Left lobe of liver (tissue), 2 donors: ENCODE results near the gene HOXD11. TPM values are rescaled to one million over a fixed set of nuclear protein-coding genes. Genes with fewer than 3 reads are reported as not detected.

Experiments used
- ATAC-seq: fragments of 200-7000 bp; cut with Tn5 transposase; one replicate; pipeline ENCODE4 v1.9.1; 2020; ENCODE audit warnings: mild to moderate bottlenecking, moderate library complexity
- DNase-seq: peaks from one replicate; pipeline ENCODE4 v3.0.0-alpha.2; 2020; ENCODE audit warnings: low spot score
- total RNA-seq: library from RNA; stranded (reverse); gene quantifications from one replicate; pipeline ENCODE4 v1.2.1, GENCODE V29; 2021
- donor health status: DM: no; HTN: no; CAD: no; lungs with moderate emphysema.
- donor health status: DM: no; HTN: yes; CAD: no.

Gene HOXD11
- total RNA-seq, 1 donor from 2014 or later, result not detected

- ATAC-seq (no peak), DNase-seq (no peak)
These were observed 13.5 kb downstream of the HOXD11 start for GRCh38 chr2:176120364-176121189.

GRCh38 chr2:176121190-176122051 is 14.3 kb downstream of the HOXD11 start:
- ATAC-seq, result no peak
- DNase-seq, result no peak

- no peak for ATAC-seq
These were observed 15.1 kb downstream of the HOXD11 start for GRCh38 chr2:176122052-176122682.

GRCh38 chr2:176122683-176123410 is 15.8 kb downstream of the HOXD11 start, which contains the start of gene HOXD9:
Gene HOXD9 (plus strand): TSS chr2:176122719. CDS start chr2:176122769, 50 bp downstream.
- ATAC-seq (no peak), DNase-seq (no peak)

More at GRCh38 chr2:176122052-176122682, 15.1 kb downstream of the HOXD11 start:
- no peak for DNase-seq

- ATAC-seq, result no peak
- DNase-seq, result no peak
These were observed 16.5 kb downstream of the HOXD11 start for GRCh38 chr2:176123411-176124109.

- ATAC-seq, result no peak
- DNase-seq, result no peak
These were observed 17.2 kb downstream of the HOXD11 start for GRCh38 chr2:176124110-176124946.

DNA sequence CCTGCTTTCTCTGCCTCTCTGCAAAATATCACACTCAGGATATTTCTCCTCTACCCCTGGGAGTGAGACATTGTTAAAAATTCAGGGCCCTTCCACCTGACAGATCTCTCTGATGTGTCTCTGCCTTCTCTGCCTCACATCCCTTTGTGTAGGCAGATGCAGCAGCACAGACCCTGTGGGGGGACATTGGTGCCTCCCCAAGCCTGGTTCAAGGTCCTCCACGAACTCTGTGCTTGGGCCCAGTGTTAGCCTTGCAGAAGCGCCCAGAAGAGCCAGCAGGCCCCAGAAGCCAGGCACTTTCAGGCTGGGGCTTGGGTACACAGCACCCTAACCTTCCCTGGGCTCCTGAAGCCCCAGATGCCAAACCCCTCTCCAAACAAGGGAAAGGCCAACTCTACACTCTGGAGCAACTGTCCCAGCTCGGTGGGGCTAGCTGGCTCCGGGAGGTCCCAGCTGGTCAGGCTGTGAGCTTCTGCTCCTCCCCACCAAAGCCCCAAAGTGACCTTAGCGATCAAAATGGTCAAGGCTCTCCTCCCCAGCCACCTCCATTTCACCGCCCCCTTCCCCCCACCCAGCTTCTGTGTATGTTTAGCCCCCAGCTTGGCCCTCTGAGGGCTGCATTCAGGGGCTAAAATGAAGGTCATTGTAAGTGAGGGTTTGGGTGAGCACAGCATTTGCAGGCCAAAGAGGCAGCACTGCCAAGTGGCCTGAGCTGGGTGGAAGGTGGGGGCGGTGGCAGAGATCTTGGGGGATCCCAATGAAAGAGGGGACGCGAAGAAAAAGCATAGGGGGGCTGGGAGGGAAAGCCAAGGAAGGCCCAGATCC is 18.1 kb downstream of the HOXD11 start:
- ATAC-seq (no peak), DNase-seq (no peak)

DNA sequence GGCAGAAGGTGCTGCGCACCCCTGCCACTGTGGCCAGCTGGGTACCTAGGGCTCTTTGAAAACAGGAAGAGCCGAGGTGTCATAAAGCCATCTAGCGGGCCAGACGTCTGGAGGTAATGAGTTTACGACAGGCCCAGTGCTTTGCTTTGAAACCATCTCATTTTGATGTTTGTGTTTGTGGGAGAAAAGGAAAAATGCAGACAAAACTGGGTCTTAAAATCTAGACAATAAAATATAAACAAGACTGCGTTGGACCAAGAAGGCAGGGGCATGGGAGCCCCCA is 18.6 kb downstream of the HOXD11 start:
- no peak for ATAC-seq

GRCh38 chr2:176126929-176127773 is 20.1 kb downstream of the HOXD11 start:
- ATAC-seq (peak; percentile 72), DNase-seq (peak; percentile 62)

More for the DNA sequence above, 18.6 kb downstream of the HOXD11 start:
- no peak for DNase-seq

- ATAC-seq (no peak), DNase-seq (no peak)
These were observed 20.6 kb downstream of the HOXD11 start for GRCh38 chr2:176127774-176128072.

DNA sequence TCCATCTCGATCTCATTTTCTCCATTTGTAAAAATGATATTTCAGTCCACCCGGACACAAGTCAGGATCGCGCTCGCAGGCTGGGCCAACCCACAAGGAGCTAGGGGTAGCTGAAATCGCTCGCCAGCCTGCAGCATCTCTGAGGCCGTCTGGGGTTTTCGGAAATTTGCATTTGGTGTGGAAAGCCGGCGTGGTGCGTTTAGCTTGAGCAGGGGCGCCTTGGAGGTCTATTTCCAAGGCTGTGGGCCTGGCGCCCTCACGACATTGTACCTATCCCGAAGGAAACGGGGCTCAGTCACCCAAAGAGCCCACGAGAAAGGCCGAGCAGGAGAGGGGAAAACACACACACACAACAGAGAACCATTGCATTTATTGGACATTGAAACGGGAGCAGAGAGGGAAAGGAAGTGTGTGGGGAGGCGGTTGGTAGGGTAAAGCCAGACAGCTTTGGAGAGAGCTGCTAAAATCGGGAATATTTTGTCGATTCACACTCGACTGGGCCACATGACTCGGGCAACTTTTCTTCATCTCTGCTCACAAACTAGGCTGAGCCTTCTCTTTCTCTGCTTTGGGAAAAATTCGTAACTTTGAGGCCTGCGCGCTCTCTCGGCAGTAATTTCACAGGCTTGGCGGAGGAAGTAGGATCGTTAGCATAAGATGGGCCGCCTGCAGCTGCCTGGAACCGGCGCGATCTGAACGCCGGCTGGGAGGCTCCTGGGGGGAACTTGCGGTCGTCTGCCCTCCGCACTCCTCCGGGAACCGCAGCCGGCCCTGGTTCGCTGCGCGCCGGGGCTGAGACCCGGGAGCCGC is 21.3 kb downstream of the HOXD11 start:
- no peak for DNase-seq
- ATAC-seq, result no peak

DNA sequence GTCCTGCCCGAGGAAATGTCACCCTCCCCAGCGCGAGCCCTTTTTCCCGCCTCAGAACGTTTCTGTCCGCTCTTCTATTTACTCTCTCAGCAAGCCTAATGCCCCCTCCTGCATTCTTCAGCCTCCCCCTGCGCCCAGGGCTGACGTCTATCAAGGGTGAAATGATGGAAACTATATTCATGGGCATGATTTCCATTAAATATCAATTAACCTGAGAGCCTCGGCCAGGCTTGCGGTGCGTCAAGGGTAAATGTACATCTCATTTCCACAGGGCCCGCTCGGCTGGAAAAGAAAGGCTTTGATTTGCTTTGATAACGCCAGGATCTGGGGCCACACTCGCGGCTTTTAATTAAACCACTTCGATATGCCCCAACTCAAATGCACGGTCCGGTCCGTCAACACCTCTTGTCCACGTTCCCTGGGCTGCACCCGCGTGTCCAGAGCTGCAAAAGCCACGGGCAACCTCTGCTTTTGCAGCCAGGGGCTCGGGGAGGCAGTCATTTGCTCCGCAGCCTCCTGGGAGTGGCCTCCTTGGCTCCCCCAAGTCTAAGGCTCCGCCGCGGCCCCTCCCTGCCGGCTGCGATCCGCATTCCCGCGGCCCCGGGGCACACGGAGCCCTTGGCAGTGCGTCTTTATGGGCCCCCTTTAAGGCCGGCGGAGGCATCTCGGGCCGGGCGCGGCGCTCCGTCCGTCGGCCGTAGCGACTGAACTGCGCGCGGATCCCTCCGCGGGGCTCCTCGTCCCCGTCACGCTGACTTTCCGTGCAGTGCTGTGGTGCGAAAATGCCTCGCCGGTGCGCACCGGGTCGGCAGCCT is 22.1 kb downstream of the HOXD11 start, which contains the start of gene HOXD8:
TSS of gene HOXD8 (plus strand) at position 724 of the 815 bp plus-strand sequence. CDS start 662 bp downstream, outside the sequence.
- DNase-seq, result no peak
- ATAC-seq, result peak; percentile 13

GRCh38 chr2:176129813-176130146 is 22.7 kb downstream of the HOXD11 start:
- ATAC-seq (no peak), DNase-seq (no peak)

GRCh38 chr2:176130147-176130956 is 23.3 kb downstream of the HOXD11 start:
- ATAC-seq, result no peak
- DNase-seq, result no peak
